K562 (cell line): ENCODE data around the gene SDCCAG8. TPM values are rescaled to one million over a fixed set of nuclear protein-coding genes. Genes with fewer than 3 reads are reported as not detected.

Experiments used
- ARID1B ChIP-seq: fragments of 450-650 bp; IDR thresholded peaks from 2 replicates; pipeline ENCODE4 v1.6.1; 2016; ENCODE audit warnings: antibody characterized with exemption, mild to moderate bottlenecking, inconsistent platforms
- BHLHE40 ChIP-seq: IDR thresholded peaks from 2 replicates; pipeline ENCODE4 v1.6.1; 2011; ENCODE audit warnings: low read length, improper control_type of control experiment
- C11orf30 ChIP-seq: fragments of 450-650 bp; IDR thresholded peaks from 2 replicates; pipeline ENCODE4 v1.6.1; 2016; ENCODE audit warnings: low read depth, mild to moderate bottlenecking
- CBFB ChIP-seq: sonication (generic); formaldehyde crosslinking; IDR thresholded peaks from 2 replicates; pipeline ENCODE4 v1.4.0; 2020; ENCODE audit warnings: mild to moderate bottlenecking, missing genetic modification reagents
- E2F4 ChIP-seq: sonication (generic); formaldehyde crosslinking; IDR thresholded peaks from 2 replicates; pipeline ENCODE4 v1.8.0; 2022; ENCODE audit warnings: mild to moderate bottlenecking, low read depth, missing genetic modification reagents
- EP400 ChIP-seq: fragments of 450-650 bp; IDR thresholded peaks from 2 replicates; pipeline ENCODE4 v1.6.1; 2017; ENCODE audit warnings: antibody characterized with exemption, mild to moderate bottlenecking, moderate library complexity
- FOXJ2 ChIP-seq: fragments of 200-800 bp; sonication (Bioruptor generic); IDR thresholded peaks from 2 replicates; pipeline ENCODE4 v1.6.1; 2016; ENCODE audit warnings: missing genetic modification characterization, missing compliant biosample characterization
- GABPB1 ChIP-seq: sonication (generic); formaldehyde crosslinking; IDR thresholded peaks from 2 replicates; pipeline ENCODE4 v1.8.0; 2022; ENCODE audit warnings: mild to moderate bottlenecking, missing genetic modification reagents
- HNRNPK ChIP-seq: fragments of 200-400 bp; formaldehyde crosslinking; IDR thresholded peaks from one replicate; pipeline ENCODE4 v1.6.1; 2018; ENCODE audit warnings: mild to moderate bottlenecking, low read depth, low read length; ENCODE audit not compliant: poor library complexity, severe bottlenecking
- IRF1 ChIP-seq: sonication (generic); formaldehyde crosslinking; IDR thresholded peaks from 2 replicates; pipeline ENCODE4 v1.8.0; 2022; ENCODE audit warnings: missing genetic modification reagents, mild to moderate bottlenecking, borderline replicate concordance
- KDM1A ChIP-seq, 2 experiments: fragments of 450-650 bp; IDR thresholded peaks; 2 replicates each; pipeline ENCODE4 v1.6.1; 2016; ENCODE audit warnings: mild to moderate bottlenecking in 2 of 2
- KLF16 ChIP-seq: IDR thresholded peaks from 2 replicates; pipeline ENCODE4 v1.6.1; 2016; ENCODE audit warnings: antibody characterized with exemption
- MAX ChIP-seq: sonication (generic); formaldehyde crosslinking; IDR thresholded peaks from 2 replicates; pipeline ENCODE4 v1.9.0; 2022; ENCODE audit warnings: mild to moderate bottlenecking, missing genetic modification reagents
- NELFE ChIP-seq: IDR thresholded peaks from 2 replicates; pipeline ENCODE4 v1.6.1; 2011; ENCODE audit warnings: mild to moderate bottlenecking; ENCODE audit not compliant: insufficient read depth, insufficient read length
- NR1H2 ChIP-seq: sonication (generic); formaldehyde crosslinking; IDR thresholded peaks from 2 replicates; pipeline ENCODE4 v1.4.0; 2020; ENCODE audit warnings: mild to moderate bottlenecking, missing genetic modification reagents
- PYGO2 ChIP-seq: fragments of 450-650 bp; IDR thresholded peaks from 2 replicates; pipeline ENCODE4 v1.6.1; 2016; ENCODE audit warnings: mild to moderate bottlenecking, missing genetic modification characterization, moderate library complexity, missing compliant biosample characterization
- RBM25 ChIP-seq: fragments of 200-400 bp; formaldehyde crosslinking; IDR thresholded peaks from 2 replicates; pipeline ENCODE4 v1.6.1; 2018; ENCODE audit warnings: low read length, low read depth, moderate library complexity; ENCODE audit not compliant: severe bottlenecking
- SAP30 ChIP-seq: fragments of 200-600 bp; sonication (generic); IDR thresholded peaks from 2 replicates; pipeline ENCODE4 v1.6.1; 2012; ENCODE audit warnings: borderline replicate concordance, low read depth, mild to moderate bottlenecking, moderate library complexity, low read length, control low read depth, inconsistent platforms; ENCODE audit not compliant: insufficient read depth, poor library complexity, severe bottlenecking
- TRIM24 ChIP-seq, 2 experiments: fragments of 450-650 bp; IDR thresholded peaks; 2 replicates each; pipeline ENCODE4 v1.6.1; 2016
- ZFP91 ChIP-seq: sonication (generic); formaldehyde crosslinking; IDR thresholded peaks from 2 replicates; pipeline ENCODE4 v1.8.0; 2022; ENCODE audit warnings: mild to moderate bottlenecking, missing genetic modification reagents
- ZNF146 ChIP-seq: IDR thresholded peaks from one replicate; pipeline ENCODE4 v1.6.1; 2018; ENCODE audit warnings: missing compliant biosample characterization; ENCODE audit not compliant: unreplicated experiment
- ZNF224 ChIP-seq: sonication (generic); formaldehyde crosslinking; IDR thresholded peaks from 2 replicates; pipeline ENCODE4 v1.8.0; 2022; ENCODE audit warnings: mild to moderate bottlenecking, missing genetic modification reagents
- ZNF561 ChIP-seq: fragments of 450-650 bp; formaldehyde crosslinking; conservative IDR thresholded peaks from 2 replicates; pipeline ENCODE4 v1.4.0; 2020; ENCODE audit warnings: mild to moderate bottlenecking, moderate library complexity
- ZNF589 ChIP-seq: fragments of 200-800 bp; sonication (Bioruptor generic); IDR thresholded peaks from 2 replicates; pipeline ENCODE4 v1.6.1; 2016; ENCODE audit warnings: low read depth, missing genetic modification characterization, missing compliant biosample characterization
- ZNF707 ChIP-seq: fragments of 250-450 bp; sonication (Bioruptor Pico); conservative IDR thresholded peaks from 2 replicates; pipeline ENCODE4 v1.8.0; 2022; ENCODE audit warnings: inconsistent platforms, mild to moderate bottlenecking, moderate library complexity
- ZNF717 ChIP-seq: fragments of 250-450 bp; sonication (Bioruptor Pico); IDR thresholded peaks from 2 replicates; pipeline ENCODE4 v1.5.0; 2021
- polyA plus RNA-seq, 8 experiments: library from polyadenylated mRNA; depleted of rRNA in 4 of 8; stranded (reverse) in 5 of 8; unstranded in 3 of 8; fragments of >200 nt; fragmentation: Nextera tagmentation in 2 of 8; fragmentation: Illumina TruSeq in 1 of 8; extraction: Ambion mirVana in 2 of 8; extraction: Trizol in 1 of 8; gene quantifications; 2 replicates each; pipeline versions ENCODE4 v1.2.1 to v1.2.3, GENCODE V29; 2011 to 2014; ENCODE audit warnings: inconsistent platforms in 1 of 8, missing spikeins in 1 of 8
- total RNA-seq, 7 experiments: library from RNA; depleted of rRNA in 6 of 7; stranded (reverse); fragments of >200 nt in 6 of 7; fragmentation: Illumina TruSeq in 2 of 7; extraction: Trizol in 2 of 7; gene quantifications; 2 replicates each; pipeline versions ENCODE4 v1.2.1 to v1.2.3, GENCODE V29; 2011 to 2021; ENCODE audit warnings: low replicate concordance in 1 of 7

Gene SDCCAG8
- total and polyA plus RNA-seq, 9 of the 15 experiments (the other 6 are each of a cell fraction or from before 2014, with no cell fraction given), result 17.9 to 36.7 (median 25.4) TPM

- TF ChIP-seq HNRNPK (no peak), ZNF717 (CRISPR knock-in tag) (no peak), ZNF707 (no peak), NR1H2 (CRISPR knock-in tag) (no peak), ZNF224 (CRISPR knock-in tag) (no peak), SAP30 (peak; percentile 48), ARID1B (0 out of 2 replicates have a peak, but pooled peaks have one; percentile 14), GABPB1 (CRISPR knock-in tag) (0 out of 2 replicates have a peak, but pooled peaks have one; percentile 16), KLF16 (peak; percentile 45), ZNF146 (CRISPR knock-in tag) (no peak), PYGO2 (tag) (no peak), BHLHE40 (peak; percentile 68), ZNF589 (no peak; the same call in 1 of the 2 replicates), ZFP91 (no peak), KDM1A (IDR thresholded peaks at IDR 0.05) (peak in 1 of 2 experiments; percentile 65; a peak in 1 of 4 replicates), EP400 (peak; percentile 72), MAX (CRISPR knock-in tag) (peak; percentile 64), ZNF561 (CRISPR knock-in tag) (no peak), TRIM24 (IDR thresholded peaks at IDR 0.05) (peak; percentile 25 to 41; a peak in 1 of 4 replicates), FOXJ2 (tag) (no peak), CBFB (no peak), C11orf30 (peak; percentile 37; the same call in 1 of the 2 replicates), E2F4 (no peak), RBM25 (no peak), NELFE (no peak), IRF1 (CRISPR knock-in tag) (no peak)
Measured at GRCh38 chr1:243254233-243254926, 1.5 kb upstream of the SDCCAG8 start (continued).
